ENCODE measurements around the gene ANKS1B.

ANKS1B gene

DNA sequence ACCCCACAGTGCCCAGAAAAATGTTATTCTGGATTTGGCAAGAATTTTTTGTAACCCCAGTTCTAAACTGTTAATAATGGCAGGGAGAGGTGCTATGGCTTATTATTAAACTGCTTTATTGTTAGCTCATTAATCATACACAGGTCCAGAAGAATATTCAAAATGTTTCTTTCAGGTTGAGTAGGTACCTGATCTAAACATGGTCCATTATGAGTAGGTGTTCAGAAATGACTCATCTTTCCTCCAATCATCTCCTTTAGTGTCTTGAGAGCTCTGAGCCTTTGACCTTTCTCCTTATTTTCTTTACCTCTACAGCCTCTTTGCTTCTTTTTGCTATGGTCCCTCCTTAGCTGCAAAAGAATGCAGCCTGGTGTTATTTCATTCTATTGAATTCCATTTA, 548.2 kb downstream of the ANKS1B start:
- DNase-seq = no peak

DNA sequence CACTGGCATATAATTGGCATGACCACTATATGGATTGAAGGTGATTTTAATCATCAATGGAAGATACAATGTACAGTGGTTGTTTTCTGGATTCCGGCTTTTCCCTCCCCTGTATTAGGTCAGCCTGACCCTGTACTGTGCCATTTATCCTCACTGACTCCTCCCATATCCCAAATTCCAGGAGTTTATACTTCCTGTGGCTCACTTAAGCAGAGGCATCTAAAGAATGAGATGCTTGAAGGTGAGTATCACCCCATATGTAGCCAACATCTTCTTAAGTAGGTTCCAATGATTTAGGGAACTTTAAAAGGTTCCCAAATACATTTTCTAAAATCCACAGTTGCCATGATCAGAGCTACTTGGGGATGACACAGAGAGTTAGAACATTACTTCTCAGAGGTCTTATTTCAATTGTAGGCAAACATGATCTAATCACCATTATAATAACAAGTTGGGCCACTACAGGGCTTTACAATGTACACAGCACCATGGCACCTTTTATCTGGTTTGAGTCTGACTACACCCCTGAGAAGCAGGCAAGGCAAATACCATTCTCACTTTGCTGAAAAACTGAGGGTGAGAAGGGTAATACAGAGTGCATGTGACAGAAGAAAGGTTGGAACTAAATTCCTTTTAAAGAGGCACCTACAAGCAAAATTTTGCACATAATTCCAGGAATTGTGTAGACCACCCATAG, 549.5 kb downstream of the ANKS1B start:
- no peak for DNase-seq

DNA sequence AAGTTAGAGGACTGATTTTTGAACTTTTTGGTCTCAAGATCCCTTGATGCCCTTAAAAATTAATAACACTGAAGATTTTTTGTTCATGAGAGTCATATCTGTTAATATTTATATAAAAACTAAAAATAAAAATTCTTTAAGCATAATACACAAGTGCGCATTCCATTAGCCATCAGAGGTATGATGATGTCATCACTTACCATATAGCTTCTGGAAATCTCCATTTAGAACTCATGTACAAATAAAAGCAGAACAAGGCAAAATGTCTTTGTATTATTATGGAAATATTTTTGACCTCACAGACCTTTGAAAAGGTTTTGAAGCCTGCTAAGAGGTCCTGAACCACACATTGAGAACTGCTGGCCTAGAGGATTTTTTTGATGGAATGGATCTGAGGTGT, 551.6 kb downstream of the ANKS1B start:
- no peak for DNase-seq

DNA sequence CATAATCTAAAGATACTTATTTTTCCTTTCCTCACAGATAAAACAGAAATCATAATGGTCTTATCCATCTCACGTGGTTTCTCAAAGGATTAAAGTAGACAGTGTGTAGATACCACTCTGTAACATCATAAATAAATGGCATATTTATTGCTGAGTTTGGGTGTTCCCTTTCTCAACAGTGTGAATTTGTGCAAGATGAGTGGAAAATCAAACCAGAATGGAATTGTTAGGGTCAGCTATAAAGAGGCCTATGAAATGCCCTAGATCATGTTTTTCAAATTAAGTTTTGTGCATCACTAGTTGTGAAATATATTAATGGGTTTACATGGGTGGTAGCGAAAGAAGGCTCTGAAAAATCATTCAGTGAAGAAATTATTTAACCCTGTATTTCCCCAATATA, 553.5 kb downstream of the ANKS1B start:
- DNase-seq = no peak

DNA sequence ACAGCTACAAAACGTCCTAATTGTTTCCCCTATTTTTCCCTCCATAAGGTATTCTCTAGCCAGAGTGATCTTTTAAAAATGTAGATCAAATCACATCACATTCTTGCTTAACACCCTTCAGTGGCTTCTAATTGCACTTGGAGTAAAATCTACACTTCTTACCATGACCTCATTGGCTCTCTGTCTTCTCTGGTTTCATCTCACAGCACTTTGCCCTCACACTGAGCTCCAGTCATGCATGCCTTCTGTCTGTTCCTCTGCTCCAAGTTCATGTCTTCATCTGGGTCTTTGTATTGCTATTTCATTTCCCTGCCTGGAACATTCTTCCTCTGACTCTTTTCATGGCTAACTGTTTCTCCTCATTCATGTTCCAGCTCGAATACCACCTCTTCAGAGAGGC, 557.6 kb downstream of the ANKS1B start:
- no peak for DNase-seq

DNA sequence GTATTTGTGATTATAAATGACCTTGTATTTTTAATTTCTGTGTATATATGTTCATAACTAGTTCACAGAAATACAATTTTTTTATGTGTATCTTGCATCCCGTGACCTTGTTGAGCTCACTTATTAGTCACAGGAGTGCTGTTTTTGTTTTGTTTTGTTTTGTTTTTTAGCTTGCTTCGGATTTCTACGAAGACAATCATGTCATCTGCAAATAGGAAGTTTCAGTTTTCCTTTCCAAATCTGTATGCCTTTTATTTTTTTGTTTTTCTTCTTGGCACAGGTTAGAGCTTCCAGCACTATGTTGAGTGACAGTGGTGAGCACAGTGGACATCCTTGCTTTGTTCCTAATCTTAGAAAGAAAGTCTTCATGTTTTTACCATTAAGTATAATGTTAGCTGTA, 566.4 kb downstream of the ANKS1B start:
- no peak for DNase-seq

DNA sequence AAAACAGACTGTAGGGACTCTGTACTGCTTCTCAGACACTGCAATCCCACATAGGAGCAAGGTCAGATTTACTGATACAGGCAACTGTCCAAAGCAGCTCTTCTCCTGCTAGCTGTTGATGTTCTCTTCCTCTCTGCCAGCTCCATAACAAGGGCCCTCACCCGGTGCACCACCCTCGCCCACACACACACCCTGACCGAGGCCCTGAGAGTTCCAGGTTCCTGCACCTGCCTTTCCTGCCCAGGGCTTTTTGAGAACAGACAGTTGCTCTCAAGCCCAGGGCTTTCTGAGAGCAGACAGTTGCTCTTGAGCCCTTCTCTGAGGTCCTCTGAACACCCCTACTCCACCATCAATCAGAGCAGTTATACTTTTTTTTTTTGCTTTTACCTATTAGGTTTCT, 571.0 kb downstream of the ANKS1B start:
- DNase-seq = no peak

DNA sequence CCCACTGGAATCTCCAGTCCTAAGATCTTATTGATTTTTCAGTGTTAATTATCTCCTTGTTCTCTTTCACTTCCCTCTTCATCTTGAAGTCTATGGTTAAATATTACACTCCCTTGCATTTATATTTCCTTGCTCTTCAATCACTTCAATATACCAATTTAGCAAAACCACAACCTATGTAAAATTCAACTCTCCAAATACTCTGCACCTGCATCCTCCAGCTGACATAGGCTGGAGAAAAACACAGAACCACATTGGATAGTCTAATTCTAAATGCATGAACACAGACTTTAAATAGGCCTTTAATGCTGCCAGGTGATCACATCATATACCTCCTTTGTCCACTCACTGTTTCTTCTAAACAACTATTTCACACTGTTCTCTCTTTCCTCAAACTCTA, 591.0 kb downstream of the ANKS1B start:
- no peak for DNase-seq

DNA sequence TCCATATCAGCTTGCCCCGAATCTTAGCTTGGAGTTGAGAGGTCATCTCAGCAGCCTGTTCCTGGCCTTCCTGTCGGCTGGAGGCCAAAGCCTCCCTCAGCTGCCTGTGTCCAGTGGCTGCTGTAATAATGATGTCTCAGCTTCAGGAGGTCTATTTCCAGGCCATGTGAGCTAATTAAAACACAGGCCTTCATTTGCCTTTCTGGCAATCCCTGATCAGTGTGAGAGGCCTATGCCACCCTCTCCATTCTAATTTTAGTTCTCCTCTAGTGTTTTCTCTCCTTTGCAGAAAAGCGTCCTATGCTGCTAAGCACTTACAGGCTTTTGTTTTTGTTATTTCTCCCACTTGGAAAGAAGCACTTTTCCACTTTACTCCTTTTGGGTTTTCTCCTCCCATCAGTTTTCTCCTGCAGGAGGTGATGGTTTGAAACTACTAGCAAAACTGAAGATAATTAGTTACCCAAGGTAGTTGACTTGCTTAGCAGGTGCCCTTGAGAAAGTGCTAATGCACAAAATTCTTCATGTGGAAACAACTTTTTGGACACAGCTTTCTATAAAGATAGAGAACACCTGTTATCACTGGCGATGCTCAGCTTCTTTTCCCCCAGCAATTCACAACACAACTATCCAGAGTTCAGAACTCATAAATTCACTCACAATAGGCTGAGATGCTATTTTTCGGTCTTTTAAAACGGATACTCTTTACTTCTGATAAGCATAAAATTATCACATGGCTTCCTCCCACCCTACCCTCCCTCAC, 592.5 kb downstream of the ANKS1B start:
- DNase-seq = no peak

DNA sequence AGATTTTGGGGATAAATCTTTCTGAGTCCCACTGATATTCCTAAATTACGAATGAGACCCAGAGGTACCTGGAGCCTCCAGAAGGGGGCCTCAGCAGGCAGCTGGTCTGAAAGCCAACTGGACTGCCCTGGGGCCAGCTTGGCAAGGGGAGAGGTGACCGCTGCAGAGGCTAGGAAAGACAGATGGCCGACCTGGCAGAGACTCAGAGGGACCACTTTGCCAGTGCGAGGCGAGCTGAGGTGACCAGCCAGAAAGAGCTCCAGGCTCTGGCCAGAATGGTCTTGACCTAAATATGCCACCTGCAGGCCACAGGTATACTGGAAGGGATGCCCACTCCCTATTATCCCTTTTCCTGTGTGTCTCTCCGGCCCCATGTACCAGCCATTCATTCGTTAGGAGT, 594.0 kb downstream of the ANKS1B start:
- no peak for DNase-seq

DNA sequence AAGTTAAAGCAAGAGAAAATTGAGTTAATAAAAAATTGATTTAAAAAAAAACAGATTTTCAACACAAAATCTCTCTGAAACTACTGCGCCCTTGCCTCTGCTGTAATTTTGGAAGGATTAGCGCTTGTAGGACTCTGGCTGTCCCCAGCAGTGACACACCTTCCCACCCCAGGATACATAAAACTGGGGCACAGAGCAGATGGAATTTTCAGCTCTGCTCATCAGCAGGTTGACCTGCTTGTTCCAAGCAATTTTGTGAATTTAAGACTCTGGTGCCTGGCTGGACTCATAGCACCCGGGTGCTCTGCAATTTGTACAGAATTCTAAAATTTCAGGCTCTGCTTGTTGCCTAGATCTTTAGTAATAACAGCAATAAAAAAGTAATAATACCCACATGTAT, 595.0 kb downstream of the ANKS1B start:
- no peak for DNase-seq

DNA sequence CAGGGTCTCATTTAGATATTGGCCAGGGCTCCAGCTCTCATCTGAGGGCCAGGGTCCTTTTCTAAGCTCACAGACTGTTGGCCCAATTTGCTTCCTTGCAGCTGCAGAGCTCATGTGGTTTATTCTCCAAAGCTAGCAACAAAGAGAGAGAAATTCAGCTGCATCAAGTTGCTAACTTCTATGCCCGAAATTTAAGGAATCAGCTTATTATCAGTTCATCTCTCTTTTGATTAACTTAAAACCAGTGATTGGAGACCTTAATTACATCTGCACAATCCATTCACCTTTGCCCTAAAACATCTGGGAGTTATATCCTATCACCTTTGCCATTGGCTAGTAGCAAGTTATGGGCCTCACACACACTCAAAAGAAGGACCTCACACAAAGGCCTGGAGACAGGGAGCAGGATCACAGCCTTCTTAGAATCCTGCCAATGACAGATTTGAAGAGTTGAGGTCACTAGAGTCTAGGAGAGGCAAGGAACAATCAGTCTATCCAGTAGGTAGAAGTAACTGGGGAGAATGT, 596.0 kb downstream of the ANKS1B start:
- no peak for DNase-seq

DNA sequence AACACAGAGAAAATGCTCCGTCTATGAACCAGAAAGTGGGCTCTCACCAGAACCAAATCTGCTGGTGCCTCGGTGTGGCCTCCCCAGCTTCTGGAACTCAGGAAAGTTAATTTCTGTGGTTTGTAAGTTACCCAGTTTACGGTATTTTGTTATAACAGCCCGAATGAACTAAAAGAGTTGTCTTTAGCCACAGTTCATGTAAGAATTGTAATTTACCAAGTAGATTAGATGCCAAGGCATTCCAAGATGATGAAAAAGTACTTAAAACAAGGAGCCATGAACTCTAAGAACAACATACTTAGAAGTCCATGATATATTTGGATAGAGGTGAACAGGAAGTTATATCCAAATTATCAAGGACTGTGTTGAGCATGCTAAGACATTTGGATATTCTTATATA, 597.1 kb downstream of the ANKS1B start:
- DNase-seq = no peak

DNA sequence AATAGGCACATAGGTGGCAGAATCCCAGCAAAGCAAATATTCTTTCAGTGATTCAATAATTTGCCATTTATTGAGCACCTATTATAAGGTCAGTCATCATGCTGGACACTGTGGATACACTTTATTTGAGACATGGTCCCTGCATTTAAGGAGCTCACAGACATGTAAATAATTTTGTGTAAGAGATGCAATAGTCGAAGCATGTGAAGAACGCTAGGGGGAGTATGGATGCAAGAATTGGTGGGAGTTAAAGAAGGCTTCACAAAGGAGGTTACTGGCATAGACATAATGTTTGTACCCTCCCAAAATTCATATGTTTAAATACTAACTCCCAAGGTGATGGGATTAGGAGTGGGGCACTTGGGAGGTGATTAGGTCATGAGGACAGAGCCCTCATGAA, 597.8 kb downstream of the ANKS1B start:
- no peak for DNase-seq

DNA sequence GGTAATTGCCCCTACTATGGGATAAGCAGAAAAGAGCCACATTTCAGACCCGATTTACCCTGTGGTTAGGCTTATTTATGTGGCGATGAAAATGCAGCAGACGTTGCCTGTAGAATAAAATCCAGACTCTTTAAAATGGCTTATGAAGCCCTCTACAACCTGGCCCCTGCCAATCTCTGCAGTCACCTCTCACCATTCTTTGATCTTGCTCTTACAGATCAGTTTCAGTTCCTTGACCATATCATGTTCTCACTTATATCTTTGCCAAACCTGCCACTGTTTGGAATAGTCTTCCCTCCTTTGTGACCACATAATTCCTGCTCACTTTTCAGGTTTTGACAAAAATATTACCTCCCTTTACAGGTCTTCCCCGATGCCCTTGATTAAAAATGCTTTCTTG, 601.5 kb downstream of the ANKS1B start:
- no peak for DNase-seq

DNA sequence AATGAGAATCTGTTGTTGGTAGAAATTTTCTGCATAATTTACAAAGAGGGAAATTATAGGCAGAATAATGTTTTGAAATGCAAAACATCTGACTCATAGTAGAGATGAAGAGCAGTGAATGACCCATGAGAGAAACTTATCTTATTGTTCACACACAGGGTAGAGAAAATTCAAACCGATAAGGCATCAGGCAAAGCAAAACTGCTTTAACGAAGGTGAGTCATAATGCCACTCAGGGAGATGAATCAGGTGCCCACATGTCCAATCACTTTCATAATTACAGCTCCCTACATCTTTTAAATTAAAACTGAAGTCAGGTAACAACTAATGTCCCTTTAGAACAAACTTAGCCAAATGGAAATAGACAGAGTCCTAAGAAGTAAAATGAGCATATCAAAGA, 602.7 kb downstream of the ANKS1B start:
- DNase-seq = no peak

DNA sequence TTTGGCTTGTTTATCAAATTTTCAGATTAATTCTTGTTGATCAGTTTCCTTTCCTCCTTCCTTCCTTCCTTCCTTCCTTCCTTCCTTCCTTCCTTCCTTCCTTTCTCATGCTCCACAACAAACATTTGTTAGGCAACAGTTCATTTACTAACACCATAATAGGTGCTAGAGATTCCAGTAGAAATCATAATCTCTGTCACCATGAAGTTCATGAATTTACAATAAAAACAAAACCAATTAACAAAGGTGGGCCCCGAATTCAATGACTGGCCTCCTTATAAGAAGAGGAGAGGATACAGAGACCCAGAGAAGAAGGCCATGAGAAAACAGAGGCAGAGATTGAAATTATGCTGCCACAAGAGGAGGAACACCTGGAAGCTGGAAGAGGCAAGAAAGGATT, 604.0 kb downstream of the ANKS1B start:
- DNase-seq = no peak

DNA sequence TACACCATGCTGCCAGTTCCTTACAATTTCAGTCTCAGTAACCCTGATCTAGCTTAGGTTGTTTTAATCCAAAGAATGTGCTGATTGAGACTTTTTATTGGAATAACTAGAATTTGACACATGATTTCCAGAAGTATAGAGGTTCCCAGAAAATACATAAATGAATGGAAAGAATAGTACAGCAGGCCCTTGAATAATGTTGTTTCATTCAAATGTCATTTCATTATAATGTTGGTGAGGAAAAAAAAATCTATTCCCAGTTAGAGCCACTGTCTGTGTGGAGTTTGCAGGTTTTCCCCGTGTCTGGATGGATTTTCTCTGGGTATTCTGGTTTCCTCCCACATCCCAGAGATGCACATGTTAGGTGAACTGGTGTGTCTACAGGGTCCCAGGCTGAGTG, 610.7 kb downstream of the ANKS1B start:
- DNase-seq = no peak

DNA sequence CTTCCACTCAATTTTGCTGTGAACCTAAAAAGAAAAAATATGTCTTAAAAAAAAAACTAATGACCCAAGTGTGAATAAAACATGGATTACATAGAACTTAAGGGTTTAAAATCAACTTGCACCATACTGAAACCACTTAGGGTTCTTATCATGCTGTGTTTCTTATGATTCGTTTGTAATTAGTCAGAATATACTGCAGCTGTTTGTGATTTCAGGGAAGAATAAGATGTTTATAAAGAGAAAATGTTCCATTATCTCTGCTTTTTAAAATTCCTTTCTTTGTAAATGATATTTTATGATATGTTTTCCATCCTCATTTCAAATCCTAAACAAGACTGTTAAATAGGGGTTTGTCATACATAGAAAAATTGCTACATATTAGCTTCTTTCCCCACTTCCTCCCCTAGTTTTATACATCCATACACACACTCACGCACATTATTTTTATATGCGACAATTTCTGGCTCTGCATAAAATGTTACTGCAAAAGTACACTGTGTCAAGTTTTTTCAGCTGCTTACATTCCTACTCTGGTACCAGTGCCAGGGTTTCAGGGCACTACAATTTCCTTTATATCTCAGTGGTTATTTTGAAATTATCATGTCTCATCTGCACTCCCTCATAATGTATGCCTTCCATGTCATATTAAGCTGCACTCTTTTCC, 612.3 kb downstream of the ANKS1B start:
- DNase-seq = no peak

DNA sequence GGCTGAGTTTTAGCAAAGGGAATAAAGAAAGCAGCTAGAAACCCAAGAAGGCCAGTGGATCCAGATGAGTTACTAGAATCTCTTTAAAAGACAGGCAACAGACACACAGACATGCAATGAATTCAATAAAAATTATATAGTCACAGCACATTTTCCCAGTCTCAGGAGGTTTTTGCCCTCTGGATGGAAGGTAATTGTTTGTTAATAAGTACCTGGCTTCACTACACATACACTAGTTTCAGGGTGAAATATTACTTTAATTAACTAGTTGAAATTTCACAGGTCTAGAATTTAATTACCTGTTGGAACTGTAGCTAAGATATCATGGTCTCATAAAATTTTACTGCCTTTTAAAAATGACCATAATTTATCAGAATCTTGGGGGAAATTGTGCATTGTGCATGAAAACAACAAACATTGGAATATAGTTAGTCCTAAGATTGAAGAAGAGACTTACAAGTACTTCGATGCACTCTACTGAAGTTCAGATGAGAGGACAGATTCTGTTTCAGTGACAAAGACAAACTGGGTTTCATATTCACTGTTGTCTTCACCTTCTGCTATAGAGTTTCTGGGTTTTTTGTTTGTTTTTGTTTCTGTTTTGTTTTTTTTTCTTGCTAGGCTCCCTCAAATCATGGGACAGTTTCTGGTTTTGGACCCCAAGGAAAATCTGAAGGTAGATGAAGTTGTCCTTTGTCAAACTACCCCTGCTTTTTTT, 614.2 kb downstream of the ANKS1B start:
- DNase-seq = no peak

DNA sequence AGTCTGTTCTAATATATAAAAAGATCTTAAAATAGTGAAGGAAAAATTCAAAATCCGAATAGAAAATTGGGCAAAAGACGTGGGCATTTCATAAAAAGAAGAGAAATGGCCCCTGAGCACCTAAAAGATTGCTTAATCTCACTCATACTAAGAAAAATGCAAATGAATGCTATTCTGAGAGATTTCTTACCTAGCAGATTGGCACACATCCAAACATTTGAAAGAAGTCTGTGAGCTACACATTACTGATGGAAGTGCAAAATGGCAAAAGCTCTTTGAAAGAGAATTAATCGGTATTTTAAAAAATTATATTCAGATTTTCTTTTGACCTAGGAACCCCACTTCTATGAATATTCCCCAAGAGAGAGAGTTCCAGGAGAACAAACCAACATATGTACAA, 617.6 kb downstream of the ANKS1B start:
- DNase-seq = no peak

DNA sequence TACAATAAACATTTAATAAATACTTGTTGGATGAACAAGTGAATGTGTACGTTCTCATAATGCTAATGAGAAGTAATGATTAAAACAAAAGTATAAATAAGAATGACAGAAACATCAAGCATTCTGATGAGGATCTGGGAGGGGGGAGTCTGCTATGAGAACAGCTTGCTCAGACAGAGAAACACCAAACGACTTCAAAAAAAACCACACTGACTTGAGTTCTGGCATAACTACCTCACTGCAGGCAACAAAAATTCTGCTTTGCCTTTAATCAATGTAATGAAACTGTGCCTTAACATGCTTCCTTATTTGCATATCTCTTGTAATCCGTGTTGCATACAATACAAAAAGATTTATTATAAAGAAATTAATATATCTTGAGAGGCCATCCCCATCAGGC, 632.5 kb downstream of the ANKS1B start:
- no peak for DNase-seq

DNA sequence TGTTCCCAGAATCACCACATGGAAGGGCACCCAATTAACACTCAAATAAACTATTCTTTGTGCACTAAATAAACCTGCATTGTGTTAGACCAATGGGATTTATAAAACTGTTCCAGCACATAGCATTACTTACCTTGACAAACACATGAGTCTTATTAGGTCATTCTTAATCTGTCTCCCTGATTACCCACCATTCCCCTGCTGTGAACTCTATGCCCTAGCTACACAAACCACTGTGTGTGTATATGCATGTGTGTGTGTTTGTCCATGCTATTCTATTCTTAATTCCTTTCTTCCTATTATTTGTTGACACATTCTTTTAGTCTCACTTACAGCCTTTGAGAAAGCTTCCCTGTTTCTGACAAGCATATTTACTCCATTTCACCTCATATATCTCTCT, 640.8 kb downstream of the ANKS1B start:
- DNase-seq = no peak
